Endothelial cell of umbilical vein (primary cell): ENCODE results near the gene TOM1L2.

Experiments
- CTCF ChIP-seq, 2 donors: IDR thresholded peaks; 1 replicate in 1 of 2; 2 replicates in 1 of 2; pipeline ENCODE4 v1.5.1; 2011; ENCODE audit warnings: low read length in 2 of 2, mild to moderate bottlenecking in 2 of 2, moderate library complexity in 2 of 2, control low read depth in 1 of 2, inconsistent platforms in 1 of 2, low read depth in 1 of 2; ENCODE audit not compliant: insufficient read depth in 1 of 2; ENCODE audit errors: extremely low read depth in 1 of 2
- EZH2 ChIP-seq: IDR thresholded peaks from 2 replicates; pipeline ENCODE4 v1.6.1; 2012; ENCODE audit warnings: borderline replicate concordance, low read depth, mild to moderate bottlenecking, moderate library complexity, low read length, inconsistent platforms; ENCODE audit not compliant: severe bottlenecking
- POLR2A ChIP-seq: IDR thresholded peaks from 2 replicates; pipeline ENCODE4 v1.6.1; 2012; ENCODE audit warnings: low read depth, mild to moderate bottlenecking, control low read depth, low read length

GRCh38 chr17:17866897-17867296, 105.3 kb downstream of the TOM1L2 start:
- TF ChIP-seq CTCF (IDR thresholded peaks at IDR 0.05; ENCODE audit: extremely low read depth in 1 of 2, insufficient read depth in 1 of 2, low read depth in 1 of 2, low read length in 2 of 2) (no peak), POLR2A (no peak), EZH2 (no peak)
